Gastrocnemius medialis (tissue), 4 donors: ENCODE data around the gene BHMT2. TPM values are rescaled to one million over a fixed set of nuclear protein-coding genes. Genes with fewer than 3 reads are reported as not detected.

Experiments
- ATAC-seq, 2 donors: fragments of 150-250 bp; one replicate each; pipeline ENCODE4 v1.9.1; 2016
- DNase-seq, 2 donors: peaks; one replicate each; pipeline ENCODE4 v3.0.0-alpha.2; 2019
- H3K27ac ChIP-seq, 4 donors: fragments of 200-600 bp; sonication (generic); 1 replicate in 1 of 4; 2 replicates in 3 of 4; pipeline ENCODE4 v1.5.1; 2016 to 2018; ENCODE audit warnings: mild to moderate bottlenecking in 2 of 4, moderate library complexity in 1 of 4
- H3K27me3 ChIP-seq, 3 donors: fragments of 200-600 bp; sonication (generic) in 2 of 3; 1 replicate in 1 of 3; 2 replicates in 2 of 3; pipeline versions ENCODE4 v1.5.1 to v1.6.0; 2016 to 2019; ENCODE audit warnings: mild to moderate bottlenecking in 1 of 3, moderate library complexity in 1 of 3
- H3K36me3 ChIP-seq, 2 donors: fragments of 200-600 bp; sonication (generic) in 1 of 2; one replicate each; pipeline ENCODE4 v1.5.1; 2017 to 2018
- H3K4me1 ChIP-seq, 2 donors: fragments of 200-600 bp; sonication (generic) in 1 of 2; one replicate each; pipeline ENCODE4 v1.5.1; 2016 to 2017; ENCODE audit warnings: mild to moderate bottlenecking in 2 of 2
- H3K4me3 ChIP-seq, 4 donors: fragments of 200-600 bp; sonication (generic) in 3 of 4; 1 replicate in 1 of 4; 2 replicates in 3 of 4; pipeline ENCODE4 v1.5.1; 2016 to 2019; ENCODE audit warnings: mild to moderate bottlenecking in 2 of 4
- H3K9me3 ChIP-seq, 3 donors: fragments of 200-600 bp; sonication (generic) in 2 of 3; 1 replicate in 1 of 3; 2 replicates in 2 of 3; pipeline ENCODE4 v1.5.1; 2016 to 2019
- CTCF ChIP-seq, 5 experiments: fragments of 450-650 bp in 3 of 5; fragments of 200-600 bp in 2 of 5; sonication (generic) in 2 of 5; IDR thresholded peaks in 4 of 5; conservative IDR thresholded peaks in 1 of 5; 1 replicate in 4 of 5; 2 replicates in 1 of 5; pipeline ENCODE4 v1.5.1; 2016 to 2019; ENCODE audit warnings: antibody characterized with exemption in 5 of 5, mild to moderate bottlenecking in 3 of 5, moderate library complexity in 3 of 5
- POLR2A ChIP-seq, 2 donors: fragments of 450-650 bp; IDR thresholded peaks; one replicate each; pipeline ENCODE4 v1.6.1; 2017; ENCODE audit warnings: antibody characterized with exemption in 2 of 2, mild to moderate bottlenecking in 2 of 2, moderate library complexity in 2 of 2
- in situ Hi-C, 4 donors: fragments of 200-750 bp; cut with MboI; loops; one replicate each; pipeline versions ENCODE4 v1.15.0 to v1.8.0; 2017; ENCODE audit warnings: low sequenced_read_pairs in 4 of 4
- intact Hi-C: fragments of 100-400 bp; cut with DNase I; formaldehyde crosslinking; loops from one replicate; pipeline ENCODE4 v1.15.1; 2023; ENCODE audit warnings: low total_unique reads
- total RNA-seq, 4 donors: library from RNA; depleted of rRNA; stranded (reverse); fragments of >200 nt; gene quantifications; one replicate each; pipeline versions ENCODE4 v1.1.0 to v1.2.3, GENCODE V29; 2016

Gene BHMT2
- total RNA-seq, 4 donors from 2014 or later, result 3.3 to 7.1 (median 5.0) TPM

- Histone ChIP-seq H3K36me3 (no peaks in the 10 kb centered on the region), H3K4me1 (peaks cover 0 to 3% of the 10 kb centered on the region in 2 donors), H3K9me3 (no peaks in the 10 kb centered on the region), H3K27me3 (no peaks in the 10 kb centered on the region), H3K27ac (no peak overlapping the region), H3K4me3 (no peak overlapping the region)
- in situ Hi-C loops, result loop anchor here (10.0 to 25.0 kb wide), 2 partner anchors 112 to 440 kb away; no protein-coding TSS in a partner anchor
- intact Hi-C loops, result no loop called here
- no peak for TF ChIP-seq POLR2A (IDR thresholded peaks at IDR 0.05)
- TF ChIP-seq CTCF (IDR thresholded peaks at IDR 0.05 in 4 of 5, conservative IDR thresholded peaks at IDR 0.05 in 1 of 5), result no peak
- no peak for ATAC-seq
- no peak for DNase-seq
These were observed 46.8 kb upstream of the BHMT2 start for GRCh38 chr5:79022771-79023170.

- DNase-seq (no peak), ATAC-seq (no peak)
- Histone ChIP-seq H3K9me3 (no peaks in the 10 kb centered on the region), H3K27me3 (no peaks in the 10 kb centered on the region), H3K4me1 (peaks cover 0 to 3% of the 10 kb centered on the region in 2 donors), H3K27ac (no peak overlapping the region), H3K4me3 (no peak overlapping the region), H3K36me3 (no peaks in the 10 kb centered on the region)
- intact Hi-C loops, result no loop called here
- in situ Hi-C loops, result loop anchor here (10.0 to 25.0 kb wide), 2 partner anchors 111 to 439 kb away; no protein-coding TSS in a partner anchor
- TF ChIP-seq CTCF (IDR thresholded peaks at IDR 0.05 in 4 of 5, conservative IDR thresholded peaks at IDR 0.05 in 1 of 5), result no peak
- no peak for TF ChIP-seq POLR2A (IDR thresholded peaks at IDR 0.05)
These were observed 46.2 kb upstream of the BHMT2 start for GRCh38 chr5:79023348-79023747.

- in situ Hi-C loops, result loop anchor here (10.0 to 25.0 kb wide), 2 partner anchors 111 to 438 kb away; no protein-coding TSS in a partner anchor
- Histone ChIP-seq H3K27me3 (no peaks in the 10 kb centered on the region), H3K36me3 (no peaks in the 10 kb centered on the region), H3K27ac (no peak overlapping the region), H3K4me1 (peaks cover 0 to 3% of the 10 kb centered on the region in 2 donors), H3K9me3 (no peaks in the 10 kb centered on the region), H3K4me3 (no peak overlapping the region)
- DNase-seq, result no peak
- intact Hi-C loops, result loop anchor here (2.0 kb wide), 2 partner anchors 85 to 1059 kb away; no protein-coding TSS in a partner anchor
- TF ChIP-seq POLR2A (IDR thresholded peaks at IDR 0.05), result no peak
- no peak for ATAC-seq
These were observed 45.6 kb upstream of the BHMT2 start for GRCh38 chr5:79023947-79024346.

- Histone ChIP-seq H3K4me3 (peak overlapping the region; percentile 28 to 63 (median 40)), H3K36me3 (no peaks in the 10 kb centered on the region), H3K9me3 (no peaks in the 10 kb centered on the region), H3K27ac (no peak overlapping the region), H3K4me1 (peaks cover 0 to 3% of the 10 kb centered on the region in 2 donors), H3K27me3 (no peaks in the 10 kb centered on the region)
- TF ChIP-seq CTCF (IDR thresholded peaks at IDR 0.05 in 4 of 5, conservative IDR thresholded peaks at IDR 0.05 in 1 of 5), result peak; percentile 72 to 95 (median 79)
- no peak for TF ChIP-seq POLR2A (IDR thresholded peaks at IDR 0.05)
- intact Hi-C loops, result loop anchor here (1.0 to 5.0 kb wide), 4 partner anchors 84 to 1058 kb away; no protein-coding TSS in a partner anchor
- DNase-seq (peak; percentile 6 to 21), ATAC-seq (peak; percentile 36 to 87)
- in situ Hi-C loops, result loop anchor here in 1 of 4 donors (10.0 kb wide), 1 partner anchor 110 kb away; no protein-coding TSS in a partner anchor
These were observed 44.5 kb upstream of the BHMT2 start for GRCh38 chr5:79025054-79025472.

DNA sequence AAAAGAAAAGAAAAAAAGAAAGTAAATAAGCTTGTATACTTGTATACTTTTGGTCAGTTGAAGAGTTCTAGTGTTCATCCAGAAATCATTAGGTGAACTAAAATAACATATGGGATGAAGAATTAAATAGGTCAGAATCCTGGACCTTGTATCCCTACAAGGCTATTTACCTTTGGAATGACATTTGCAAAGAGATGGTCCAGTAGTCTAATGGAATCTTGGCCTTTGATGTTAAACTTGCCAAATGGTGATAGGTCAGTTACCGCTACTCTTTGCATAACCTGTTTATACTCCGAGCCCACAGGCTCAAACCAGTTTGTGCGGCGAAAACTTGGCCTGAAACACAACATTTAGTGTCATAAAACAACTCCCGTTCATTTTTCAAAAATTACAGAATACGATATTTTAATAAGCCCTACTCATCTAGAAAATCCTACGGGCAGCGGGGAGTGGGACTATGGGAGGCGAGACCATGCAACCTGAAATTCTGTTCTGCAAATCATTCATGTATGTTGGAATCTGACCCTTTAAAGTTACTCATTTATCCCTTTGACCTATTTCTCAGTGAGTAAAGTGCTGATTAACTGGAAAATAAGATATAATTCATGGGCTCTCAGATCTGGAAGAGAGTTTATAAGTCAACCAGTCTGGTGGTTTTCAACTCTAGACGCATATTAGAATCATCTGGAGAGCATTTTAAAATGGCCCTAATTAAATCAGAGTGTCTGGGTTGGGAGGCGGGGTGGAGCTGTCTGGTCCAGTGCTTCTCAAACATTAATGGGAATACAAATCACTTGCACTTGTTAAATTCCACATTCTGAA is 38.7 kb upstream of the BHMT2 start:
- DNase-seq (no peak), ATAC-seq (no peak)
- Histone ChIP-seq H3K9me3 (no peaks in the 10 kb centered on the region), H3K4me3 (no peak overlapping the region), H3K4me1 (no peaks in the 10 kb centered on the region), H3K27ac (no peak overlapping the region), H3K36me3 (no peaks in the 10 kb centered on the region), H3K27me3 (no peaks in the 10 kb centered on the region)
- TF ChIP-seq CTCF (IDR thresholded peaks at IDR 0.05 in 4 of 5, conservative IDR thresholded peaks at IDR 0.05 in 1 of 5) (no peak), POLR2A (IDR thresholded peaks at IDR 0.05) (no peak)
- in situ Hi-C loops, result loop anchor here in 1 of 4 donors (10.0 kb wide), 1 partner anchor 74 kb away; no protein-coding TSS in a partner anchor
- intact Hi-C loops, result no loop called here
